Panc1 (cell line): ENCODE measurements around the gene SRBD1. TPM values are rescaled to one million over a fixed set of nuclear protein-coding genes. Genes with fewer than 3 reads are reported as not detected.

Experiments used
- ATAC-seq: fragments of 200-7000 bp; cut with Tn5 transposase; 2 replicates; pipeline ENCODE4 v1.9.1; 2020; ENCODE audit warnings: mild to moderate bottlenecking, moderate library complexity
- BruUV-seq: library from RNA; stranded (reverse); fragments of 400-500 nt; replicated peaks from 2 replicates; lab custom pipeline; 2021; lab: Mats Ljungman, UMichigan
- CTCF ChIA-PET: fragments of 300-600 bp; sonication (Branson Sonifier 250); formaldehyde crosslinking; loops from one replicate; lab custom pipeline; 2022; ENCODE audit warnings: antibody characterized with exemption; lab: Charles Lee
- POLR2A ChIA-PET: fragments of 300-600 bp; sonication (Branson Sonifier 250); formaldehyde crosslinking; loops from one replicate; lab custom pipeline; 2022; ENCODE audit warnings: antibody characterized with exemption; lab: Charles Lee
- DNase-seq: peaks from one replicate; pipeline ENCODE4 v3.0.0-alpha.2; 2010; ENCODE audit warnings: low read depth, low spot score
- H3K27ac ChIP-seq: 2 replicates; pipeline ENCODE4 v1.5.1; 2011; ENCODE audit warnings: mild to moderate bottlenecking, low read length, inconsistent platforms
- H3K27me3 ChIP-seq: fragments of 200-500 bp; sonication (Bioruptor generic); 2 replicates; pipeline ENCODE4 v1.6.0; 2014; ENCODE audit warnings: low read length, inconsistent platforms; ENCODE audit not compliant: control insufficient read depth, insufficient read depth
- H3K36me3 ChIP-seq: fragments of 200-500 bp; sonication (Bioruptor generic); 2 replicates; pipeline ENCODE4 v1.5.1; 2014; ENCODE audit warnings: inconsistent platforms, mild to moderate bottlenecking, low read length, moderate library complexity; ENCODE audit not compliant: control insufficient read depth, insufficient read depth
- H3K4me1 ChIP-seq: 2 replicates; pipeline ENCODE4 v1.5.1; 2011; ENCODE audit warnings: inconsistent platforms, mild to moderate bottlenecking, low read length, moderate library complexity; ENCODE audit not compliant: control insufficient read depth, insufficient read depth
- H3K4me3 ChIP-seq, 2 experiments: 2 replicates each; pipeline ENCODE4 v1.5.1; 2011 to 2012; ENCODE audit warnings: low read depth in 2 of 2, low read length in 2 of 2, mild to moderate bottlenecking in 2 of 2, inconsistent platforms in 1 of 2, moderate library complexity in 1 of 2
- H3K9me3 ChIP-seq: fragments of 200-500 bp; sonication (Bioruptor generic); 2 replicates; pipeline ENCODE4 v1.5.1; 2014; ENCODE audit warnings: low read depth, mild to moderate bottlenecking, inconsistent platforms, low read length, moderate library complexity; ENCODE audit not compliant: control insufficient read depth, insufficient read depth
- CTCF ChIP-seq: fragments of 450-650 bp; IDR thresholded peaks from 2 replicates; pipeline ENCODE4 v1.5.1; 2017; ENCODE audit warnings: mild to moderate bottlenecking
- POLR2AphosphoS5 ChIP-seq: IDR thresholded peaks from 2 replicates; pipeline ENCODE4 v1.6.1; 2012; ENCODE audit warnings: mild to moderate bottlenecking, low read depth, low read length, moderate library complexity
- SIN3A ChIP-seq: IDR thresholded peaks from 2 replicates; pipeline ENCODE4 v1.6.1; 2012; ENCODE audit warnings: low read depth, mild to moderate bottlenecking, low read length, moderate library complexity, borderline replicate concordance; ENCODE audit not compliant: insufficient read depth
- TCF7L2 ChIP-seq: IDR thresholded peaks from 2 replicates; pipeline ENCODE4 v1.6.1; 2011; ENCODE audit warnings: mild to moderate bottlenecking, low read depth, low read length, inconsistent platforms
- in situ Hi-C: cut with HindIII; loops from 2 replicates; pipeline ENCODE4 v1.10.0; 2016; ENCODE audit warnings: low sequenced_read_pairs, low pct_unique_long_range_greater_than_20kb
- intact Hi-C: fragments of 100-400 bp; cut with micrococcal nuclease; formaldehyde crosslinking; loops from one replicate; pipeline ENCODE4 v1.10.0; 2022; ENCODE audit not compliant: unreplicated experiment
- total RNA-seq: library from RNA; stranded (reverse); gene quantifications from one replicate; pipeline ENCODE4 v1.2.1, GENCODE V29; 2021; ENCODE audit not compliant: unreplicated experiment
- TF ChIP-seq, protein P1 (sequence below), 2 experiments: IDR thresholded peaks; 2 replicates each; pipeline ENCODE4 v1.6.1; 2011 to 2012; ENCODE audit warnings: low read depth in 2 of 2, control low read depth in 1 of 2, low read length in 1 of 2, mild to moderate bottlenecking in 1 of 2, moderate library complexity in 1 of 2; ENCODE audit not compliant: insufficient read depth in 1 of 2

Gene SRBD1
- total RNA-seq, 1 experiment from 2014 or later = 9.7 TPM

- intact Hi-C loops = no loop called here
- in situ Hi-C loops = no loop called here
- POLR2A ChIA-PET = interaction anchor here (0.6 to 0.7 kb wide), 2 partner anchors 27 to 406 kb away, joined by 3 read pairs; no protein-coding TSS in a partner anchor
- Histone ChIP-seq H3K9me3 (no peaks in the 10 kb centered on the region), H3K27me3 (no peaks in the 10 kb centered on the region), H3K4me1 (no peaks in the 10 kb centered on the region), H3K4me3 (no peak overlapping the region), H3K36me3 (no peaks in the 10 kb centered on the region), H3K27ac (no peak overlapping the region)
- no TSS peak for BruUV-seq
- DNase-seq (no peak), ATAC-seq (no peak)
- CTCF ChIA-PET = no interaction called here
- TF ChIP-seq CTCF = no peak
- TF ChIP-seq, protein P1, sequence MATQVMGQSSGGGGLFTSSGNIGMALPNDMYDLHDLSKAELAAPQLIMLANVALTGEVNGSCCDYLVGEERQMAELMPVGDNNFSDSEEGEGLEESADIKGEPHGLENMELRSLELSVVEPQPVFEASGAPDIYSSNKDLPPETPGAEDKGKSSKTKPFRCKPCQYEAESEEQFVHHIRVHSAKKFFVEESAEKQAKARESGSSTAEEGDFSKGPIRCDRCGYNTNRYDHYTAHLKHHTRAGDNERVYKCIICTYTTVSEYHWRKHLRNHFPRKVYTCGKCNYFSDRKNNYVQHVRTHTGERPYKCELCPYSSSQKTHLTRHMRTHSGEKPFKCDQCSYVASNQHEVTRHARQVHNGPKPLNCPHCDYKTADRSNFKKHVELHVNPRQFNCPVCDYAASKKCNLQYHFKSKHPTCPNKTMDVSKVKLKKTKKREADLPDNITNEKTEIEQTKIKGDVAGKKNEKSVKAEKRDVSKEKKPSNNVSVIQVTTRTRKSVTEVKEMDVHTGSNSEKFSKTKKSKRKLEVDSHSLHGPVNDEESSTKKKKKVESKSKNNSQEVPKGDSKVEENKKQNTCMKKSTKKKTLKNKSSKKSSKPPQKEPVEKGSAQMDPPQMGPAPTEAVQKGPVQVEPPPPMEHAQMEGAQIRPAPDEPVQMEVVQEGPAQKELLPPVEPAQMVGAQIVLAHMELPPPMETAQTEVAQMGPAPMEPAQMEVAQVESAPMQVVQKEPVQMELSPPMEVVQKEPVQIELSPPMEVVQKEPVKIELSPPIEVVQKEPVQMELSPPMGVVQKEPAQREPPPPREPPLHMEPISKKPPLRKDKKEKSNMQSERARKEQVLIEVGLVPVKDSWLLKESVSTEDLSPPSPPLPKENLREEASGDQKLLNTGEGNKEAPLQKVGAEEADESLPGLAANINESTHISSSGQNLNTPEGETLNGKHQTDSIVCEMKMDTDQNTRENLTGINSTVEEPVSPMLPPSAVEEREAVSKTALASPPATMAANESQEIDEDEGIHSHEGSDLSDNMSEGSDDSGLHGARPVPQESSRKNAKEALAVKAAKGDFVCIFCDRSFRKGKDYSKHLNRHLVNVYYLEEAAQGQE (IDR thresholded peaks at IDR 0.05; ENCODE audit: insufficient read depth in 1 of 2, low read depth in 2 of 2, low read length in 1 of 2) = no peak
- no peak for TF ChIP-seq SIN3A
- no peak for TF ChIP-seq TCF7L2
- TF ChIP-seq POLR2AphosphoS5 = no peak
Measured at GRCh38 chr2:45418532-45418931, 192.5 kb downstream of the SRBD1 start.

- Histone ChIP-seq H3K36me3 (no peaks in the 10 kb centered on the region), H3K27me3 (no peaks in the 10 kb centered on the region), H3K9me3 (no peaks in the 10 kb centered on the region), H3K27ac (no peak overlapping the region), H3K4me1 (no peaks in the 10 kb centered on the region), H3K4me3 (no peak overlapping the region)
- in situ Hi-C loops = no loop called here
- CTCF ChIA-PET = no interaction called here
- POLR2A ChIA-PET = no interaction called here
- BruUV-seq = no TSS peak
- intact Hi-C loops = no loop called here
- TF ChIP-seq POLR2AphosphoS5 = no peak
- TF ChIP-seq, protein P1 (IDR thresholded peaks at IDR 0.05; ENCODE audit: insufficient read depth in 1 of 2, low read depth in 2 of 2, low read length in 1 of 2) = no peak
- DNase-seq (no peak), ATAC-seq (no peak)
Measured at GRCh38 chr2:45415534-45416123, 195.4 kb downstream of the SRBD1 start.
